RPMI7951 (cell line): ENCODE measurements around the gene AHSG. TPM values are rescaled to one million over a fixed set of nuclear protein-coding genes. Genes with fewer than 3 reads are reported as not detected.
"Not testable (repeated sequence)": the region's sequence is repeated elsewhere in the genome, so short reads cannot be mapped to it uniquely, and the experiment has no call there.

Experiments used
- DNase-seq: peaks from one replicate; pipeline ENCODE4 v3.0.0-alpha.2; 2012; ENCODE audit warnings: low read depth
- total RNA-seq: library from RNA; depleted of rRNA; stranded (reverse); fragments of >200 nt; shearing (Covaris generic); gene quantifications from 2 replicates; pipeline ENCODE4 v1.2.3, GENCODE V29; 2014

The AHSG gene
- total RNA-seq, 1 experiment from 2014 or later, result not detected

DNA sequence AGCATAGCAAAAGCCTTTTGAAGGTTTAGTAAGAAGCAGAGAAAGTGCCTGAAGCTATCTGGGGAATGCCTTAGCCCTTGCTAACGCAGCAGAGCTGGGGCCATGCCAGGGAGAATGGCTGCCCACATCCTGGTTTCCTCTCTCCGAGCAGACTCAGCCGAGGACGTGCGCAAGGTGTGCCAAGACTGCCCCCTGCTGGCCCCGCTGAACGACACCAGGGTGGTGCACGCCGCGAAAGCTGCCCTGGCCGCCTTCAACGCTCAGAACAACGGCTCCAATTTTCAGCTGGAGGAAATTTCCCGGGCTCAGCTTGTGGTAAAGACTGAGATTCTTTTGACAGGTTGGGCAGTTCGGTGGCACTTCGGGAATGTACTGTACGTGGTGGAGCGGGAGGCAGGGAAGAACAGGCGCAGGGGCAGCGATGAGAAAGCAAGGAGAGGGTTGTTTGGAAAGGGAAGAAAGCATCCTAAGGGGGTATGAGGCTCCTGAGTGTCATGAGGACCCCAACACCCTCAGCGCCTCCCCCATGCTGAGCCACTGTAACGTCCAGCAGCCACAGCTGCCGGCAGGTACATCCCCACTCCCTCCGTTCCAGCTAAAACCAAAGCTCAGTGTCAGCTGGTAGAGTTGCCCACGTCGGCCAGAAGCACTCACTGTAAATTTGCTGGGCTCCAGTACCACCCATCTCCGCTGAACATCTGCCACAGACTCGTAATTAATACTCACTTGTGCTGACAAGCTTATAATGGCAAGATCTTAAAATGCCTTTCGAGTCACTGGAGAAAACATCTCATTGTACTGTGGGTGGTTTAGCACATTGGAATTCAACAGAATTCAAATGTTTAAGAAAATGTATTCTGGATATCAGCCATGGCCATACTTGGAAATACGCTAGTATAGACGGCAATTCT lies 4.4 kb downstream of the AHSG start:
- peak; percentile 98 for DNase-seq

DNA sequence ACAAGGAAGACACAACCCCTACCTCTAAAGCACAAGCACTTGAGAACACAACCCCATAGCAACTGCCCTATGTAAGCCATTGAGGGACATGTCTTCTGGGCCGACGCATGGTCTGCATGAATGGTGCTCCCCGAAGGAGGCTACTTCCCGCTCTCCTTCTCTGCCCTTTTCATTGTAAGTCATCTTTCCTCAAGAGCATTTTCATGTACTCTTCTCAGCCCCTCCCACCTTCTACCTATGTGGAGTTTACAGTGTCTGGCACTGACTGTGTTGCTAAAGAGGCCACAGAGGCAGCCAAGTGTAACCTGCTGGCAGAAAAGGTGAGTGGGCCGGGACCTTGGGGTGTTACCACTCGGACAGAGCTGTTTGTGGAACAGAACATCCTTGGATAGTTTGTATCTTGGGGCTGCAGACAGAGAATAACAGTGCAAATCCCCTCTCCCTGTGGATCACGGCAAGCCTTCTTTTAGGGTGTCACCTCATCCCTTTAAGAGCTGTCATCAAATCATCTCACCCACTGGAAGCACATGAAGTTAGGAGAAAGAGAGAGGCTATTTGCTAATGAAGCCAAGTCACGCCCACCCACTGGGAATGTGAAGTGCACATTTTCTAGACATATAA lies 5.6 kb downstream of the AHSG start:
- no peak for DNase-seq

DNA sequence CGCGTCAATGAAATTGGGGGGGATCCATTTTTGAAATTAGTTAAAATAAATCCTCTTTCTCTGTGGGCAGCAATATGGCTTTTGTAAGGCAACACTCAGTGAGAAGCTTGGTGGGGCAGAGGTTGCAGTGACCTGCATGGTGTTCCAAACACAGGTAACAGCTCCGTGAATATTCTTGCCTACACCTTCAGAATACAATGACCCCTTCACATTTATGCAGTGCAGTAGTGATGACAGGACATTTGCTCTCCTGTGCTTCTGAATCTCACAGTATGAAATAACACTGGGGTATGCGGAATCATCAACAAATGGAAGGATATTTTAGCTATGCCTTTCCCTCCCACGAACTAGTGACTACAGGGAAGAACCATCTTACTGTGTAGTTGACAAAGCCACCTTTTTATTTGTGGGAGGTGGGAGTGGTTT lies 6.9 kb downstream of the AHSG start:
- DNase-seq, result no peak

DNA sequence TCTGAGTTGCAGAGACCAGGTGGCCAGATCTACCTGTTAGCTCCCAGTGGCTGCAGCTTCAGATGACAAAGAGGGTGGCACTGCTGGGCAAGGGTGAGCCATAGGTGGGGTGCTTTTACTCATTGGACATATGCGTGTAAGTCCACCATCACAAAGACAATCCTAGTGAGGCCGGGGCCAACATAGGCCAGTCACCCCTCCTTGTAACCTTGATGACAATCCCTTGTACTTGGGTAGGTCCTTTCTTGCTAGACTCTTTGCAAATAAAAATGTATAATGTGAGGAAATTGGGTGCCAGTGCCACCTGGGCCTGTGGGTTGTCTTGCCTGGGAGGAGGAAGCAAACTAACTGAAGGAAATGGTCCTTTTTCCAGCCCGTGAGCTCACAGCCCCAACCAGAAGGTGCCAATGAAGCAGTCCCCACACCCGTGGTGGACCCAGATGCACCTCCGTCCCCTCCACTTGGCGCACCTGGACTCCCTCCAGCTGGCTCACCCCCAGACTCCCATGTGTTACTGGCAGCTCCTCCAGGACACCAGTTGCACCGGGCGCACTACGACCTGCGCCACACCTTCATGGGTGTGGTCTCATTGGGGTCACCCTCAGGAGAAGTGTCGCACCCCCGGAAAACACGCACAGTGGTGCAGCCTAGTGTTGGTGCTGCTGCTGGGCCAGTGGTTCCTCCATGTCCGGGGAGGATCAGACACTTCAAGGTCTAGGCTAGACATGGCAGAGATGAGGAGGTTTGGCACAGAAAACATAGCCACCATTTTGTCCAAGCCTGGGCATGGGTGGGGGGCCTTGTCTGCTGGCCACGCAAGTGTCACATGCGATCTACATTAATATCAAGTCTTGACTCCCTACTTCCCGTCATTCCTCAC lies 7.6 kb downstream of the AHSG start:
- no peak for DNase-seq

DNA sequence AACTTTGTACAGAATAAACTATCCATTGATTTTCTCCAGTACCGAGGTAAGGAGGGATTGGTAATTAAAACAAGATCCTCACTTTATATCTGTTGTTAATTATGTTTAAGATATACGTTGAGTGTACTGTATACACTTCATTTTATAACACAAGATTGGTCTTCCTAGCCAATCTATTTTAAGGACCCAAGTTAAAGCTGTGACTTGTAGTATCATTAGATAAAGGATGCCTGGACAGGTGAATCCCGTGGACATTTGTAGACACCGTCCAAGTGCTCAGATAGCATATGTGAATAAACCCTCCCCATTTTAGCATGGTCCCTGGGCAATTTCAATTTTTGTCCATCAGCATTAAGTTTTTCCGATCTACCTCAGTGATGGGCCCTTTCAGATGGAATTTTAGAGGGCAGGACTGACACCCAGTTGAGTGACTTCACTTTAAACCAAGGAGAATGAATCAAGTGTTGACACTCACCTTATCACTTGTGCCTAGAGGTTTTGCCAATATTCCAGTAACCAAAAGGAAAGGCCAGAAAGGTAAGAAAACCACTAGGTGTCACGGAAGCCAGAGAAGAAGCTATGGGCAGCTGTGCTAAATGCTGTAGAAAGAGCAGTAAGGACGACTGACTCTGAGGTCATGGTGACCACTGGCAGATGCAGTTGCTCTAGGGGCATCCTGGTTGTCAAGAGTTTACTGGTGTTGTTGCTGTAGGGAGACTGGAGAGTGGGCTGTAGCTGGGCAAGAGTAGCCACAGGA lies 9.2 kb downstream of the AHSG start:
- DNase-seq, result no peak

DNA sequence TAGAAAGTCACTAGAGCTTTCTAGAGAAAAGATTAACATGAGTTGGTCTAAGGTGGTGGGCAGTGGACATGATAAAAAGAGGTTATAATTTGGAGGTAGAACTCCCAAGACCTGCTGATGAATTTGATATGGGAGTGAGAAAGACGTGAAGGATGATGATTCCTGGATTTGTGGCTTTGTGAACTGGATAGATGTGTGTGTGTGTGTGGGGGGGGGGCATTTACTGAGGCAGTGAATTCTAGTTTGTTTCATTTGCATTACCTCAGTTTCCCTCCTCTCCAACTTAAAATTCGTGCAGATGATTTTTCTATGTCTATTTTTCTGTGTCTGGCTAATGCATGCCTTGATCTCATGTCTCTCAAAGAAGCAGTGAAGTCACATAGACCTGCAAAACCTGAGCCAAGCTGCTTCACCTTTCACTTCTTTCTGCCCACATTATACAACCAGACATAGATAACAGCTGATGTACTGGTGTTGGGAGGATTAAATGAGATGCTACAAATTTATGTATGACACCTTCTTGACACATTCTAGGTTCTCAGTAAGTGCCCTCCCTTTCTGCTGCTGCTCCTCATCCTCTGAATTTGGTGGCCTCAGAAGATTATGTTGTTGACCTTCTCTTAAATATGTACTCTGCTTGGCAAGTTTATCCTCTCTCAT lies 9.9 kb downstream of the AHSG start:
- no peak for DNase-seq

DNA sequence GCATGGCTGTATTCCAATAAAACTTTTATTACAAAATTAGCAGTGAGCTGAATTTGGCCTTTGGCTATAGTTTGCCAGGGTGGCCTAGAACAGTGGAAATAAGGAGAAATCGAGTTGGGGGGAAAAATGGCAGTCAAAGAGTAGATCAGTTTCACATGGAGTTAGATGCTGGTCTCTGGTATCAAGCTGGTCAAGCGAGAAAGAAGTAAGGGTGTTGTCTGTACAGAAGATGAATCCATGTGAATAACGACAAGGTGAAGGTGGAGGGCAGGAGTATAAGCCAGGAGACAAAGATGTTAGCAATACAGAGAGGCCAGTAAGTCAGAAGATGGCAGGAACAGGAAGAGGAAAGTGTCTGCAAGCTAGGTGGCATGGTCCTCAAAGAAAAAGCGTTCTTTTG lies 11.7 kb downstream of the AHSG start:
- DNase-seq, result no peak

DNA sequence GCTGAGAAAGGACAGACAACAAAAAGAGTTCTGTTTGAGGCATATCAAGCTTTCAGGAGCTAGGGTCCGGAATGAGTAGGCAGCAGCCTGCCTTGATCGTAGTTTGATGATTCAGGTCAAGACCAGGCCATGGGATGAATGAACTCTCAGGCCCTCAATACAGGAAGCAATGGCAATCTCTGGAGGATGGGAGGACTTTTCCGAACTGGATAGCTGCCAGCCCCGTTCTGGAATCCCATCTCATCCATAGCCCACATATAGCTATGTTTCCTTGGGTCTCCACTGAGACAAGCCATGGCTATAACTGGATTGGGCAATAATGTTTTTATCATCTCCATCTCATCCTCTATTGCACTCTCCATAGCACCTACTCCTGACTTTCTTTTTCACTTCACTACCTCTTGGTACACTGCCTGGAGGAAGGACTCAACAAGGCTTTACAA lies 12.8 kb downstream of the AHSG start:
- DNase-seq, result no peak

DNA sequence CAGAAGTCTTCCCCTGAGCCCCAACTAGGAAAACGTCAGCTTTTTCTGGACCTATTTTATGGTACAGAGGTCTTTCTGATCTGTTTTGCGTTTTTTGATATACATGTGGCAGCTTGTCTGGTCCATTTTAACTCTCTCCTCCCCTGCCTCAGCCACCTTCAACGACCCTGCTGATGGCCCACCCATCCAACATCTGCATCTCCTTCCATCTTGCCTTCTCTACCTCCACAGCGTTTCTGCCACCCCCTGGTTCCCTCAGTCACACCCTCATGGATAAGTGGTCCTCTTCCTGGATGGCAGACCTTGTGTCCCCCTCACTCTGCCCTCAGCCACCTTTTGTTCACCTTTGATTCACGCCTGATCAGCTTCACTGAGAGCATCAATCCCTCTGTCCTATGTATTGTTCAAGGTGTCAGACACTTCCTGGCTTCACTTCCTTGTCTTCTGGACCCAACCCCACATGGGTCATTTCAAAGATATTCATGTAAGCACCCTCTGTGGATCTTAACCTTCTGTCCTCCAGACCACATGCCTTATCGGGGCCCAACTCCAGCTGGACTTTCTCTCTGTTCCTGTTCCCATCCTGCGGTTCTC lies 13.5 kb downstream of the AHSG start:
- no peak for DNase-seq

DNA sequence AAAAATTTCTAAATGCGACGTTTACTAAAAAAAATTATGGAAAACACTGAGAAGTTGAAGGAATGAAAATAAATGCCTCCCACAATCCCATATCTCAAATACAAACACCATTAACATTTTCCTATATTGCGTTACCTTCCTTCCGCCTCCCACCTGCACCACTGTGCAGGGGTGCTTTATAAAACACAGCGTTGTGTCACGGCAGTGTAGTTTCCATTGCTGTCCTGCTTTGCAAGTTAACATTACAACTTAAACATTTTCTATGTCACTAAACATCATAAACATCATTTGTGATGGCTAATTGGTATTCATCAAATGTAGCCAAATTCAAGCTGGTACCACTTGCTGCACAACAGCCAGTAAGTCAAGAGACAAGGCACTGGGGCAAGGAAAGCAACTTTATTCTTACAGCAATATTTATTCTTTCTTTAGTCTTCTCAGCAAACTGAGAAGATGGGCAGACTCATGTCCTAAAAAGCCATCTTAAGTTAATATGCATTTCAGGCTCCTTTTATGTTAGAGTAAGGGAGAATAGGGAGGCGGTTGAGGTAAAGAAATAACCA lies 15.1 kb downstream of the AHSG start:
- no peak for DNase-seq

DNA sequence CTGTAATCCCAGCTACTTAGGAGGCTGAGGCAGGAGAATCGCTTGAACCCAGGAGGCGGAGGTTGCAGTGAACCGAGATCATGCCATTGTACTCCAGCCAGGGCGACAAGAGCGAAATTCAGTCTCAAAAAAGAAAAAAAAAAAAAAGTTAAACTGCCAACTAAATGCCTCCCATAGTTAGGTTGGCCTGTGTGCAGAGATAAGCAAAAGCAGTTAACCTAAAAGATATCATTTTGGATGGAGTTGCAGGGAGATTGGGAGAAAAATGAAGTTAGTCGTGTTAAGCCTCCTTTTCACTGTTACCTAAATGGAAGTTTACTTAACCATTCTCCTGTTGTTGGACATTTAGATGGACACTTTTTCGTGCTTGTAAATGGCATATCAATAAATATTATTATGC lies 15.9 kb downstream of the AHSG start:
- no peak for DNase-seq

DNA sequence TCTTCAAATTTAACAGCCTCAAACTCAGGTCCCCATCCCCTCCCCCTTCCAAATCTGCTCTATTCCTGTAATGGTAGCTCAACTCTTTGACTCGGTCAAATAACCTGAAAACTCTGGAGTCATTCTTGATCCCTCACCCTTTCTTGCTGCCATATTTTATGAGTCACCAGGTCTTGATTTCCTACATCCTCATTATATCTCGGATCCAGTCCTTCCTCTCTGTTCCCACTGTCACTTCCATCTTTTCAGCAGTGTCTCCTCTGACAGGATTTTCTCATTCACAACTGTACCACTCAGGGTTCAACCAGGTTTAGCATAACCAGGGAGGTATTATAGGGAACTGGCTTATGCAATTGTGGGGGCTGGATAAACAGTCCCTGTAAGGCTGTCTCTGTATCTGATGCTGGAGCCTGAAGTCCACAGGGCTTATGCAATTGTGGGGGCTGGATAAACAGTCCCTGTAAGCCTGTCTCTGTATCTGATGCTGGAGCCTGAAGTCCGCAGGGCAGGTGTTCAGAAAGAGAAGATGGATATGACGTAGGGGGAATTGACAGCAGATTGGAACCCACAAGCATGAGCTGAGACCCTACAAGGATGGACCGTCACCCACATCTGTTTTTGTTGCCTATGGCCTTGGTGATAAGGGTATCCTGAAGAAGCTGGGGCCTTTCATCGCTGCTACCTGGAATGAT lies 18.2 kb downstream of the AHSG start:
- no peak for DNase-seq

DNA sequence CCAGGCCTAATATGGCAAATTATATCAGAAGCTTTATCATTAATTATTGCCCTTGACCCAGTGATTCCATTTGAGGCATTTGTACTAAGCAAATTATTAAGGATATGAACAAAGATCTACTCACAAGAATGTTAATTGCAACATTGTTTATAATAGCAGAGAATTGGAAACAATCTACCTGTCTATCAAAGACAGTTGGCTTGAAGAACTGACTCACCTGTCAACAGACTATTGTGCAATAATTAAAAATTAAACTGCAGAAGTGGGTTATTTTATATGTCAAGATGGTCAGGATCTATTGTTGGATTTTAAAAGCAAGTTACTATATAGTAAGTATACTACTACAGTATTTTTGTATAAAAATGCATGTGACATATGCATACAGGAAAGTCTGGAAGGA lies 20.6 kb downstream of the AHSG start:
- no peak for DNase-seq

DNA sequence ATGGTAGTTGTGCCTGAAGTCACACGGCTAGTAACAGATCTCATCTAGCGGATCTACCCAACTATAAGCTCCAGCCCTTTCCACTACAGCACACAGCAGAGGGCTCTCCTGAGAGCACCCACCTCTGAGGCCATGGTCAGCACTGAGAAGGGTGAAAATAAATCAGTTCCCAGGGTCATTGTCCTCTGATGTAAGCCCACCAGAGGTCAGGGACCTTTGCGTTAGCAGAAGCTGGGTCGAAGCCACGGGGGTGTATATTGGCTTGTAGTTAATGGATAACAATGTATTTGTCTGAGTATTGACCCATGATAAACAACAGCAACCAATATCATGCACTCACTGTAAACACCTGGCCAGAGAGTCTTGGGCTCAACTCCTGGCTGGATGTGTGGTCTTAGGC lies 21.3 kb downstream of the AHSG start:
- DNase-seq, result not testable (repeated sequence)

DNA sequence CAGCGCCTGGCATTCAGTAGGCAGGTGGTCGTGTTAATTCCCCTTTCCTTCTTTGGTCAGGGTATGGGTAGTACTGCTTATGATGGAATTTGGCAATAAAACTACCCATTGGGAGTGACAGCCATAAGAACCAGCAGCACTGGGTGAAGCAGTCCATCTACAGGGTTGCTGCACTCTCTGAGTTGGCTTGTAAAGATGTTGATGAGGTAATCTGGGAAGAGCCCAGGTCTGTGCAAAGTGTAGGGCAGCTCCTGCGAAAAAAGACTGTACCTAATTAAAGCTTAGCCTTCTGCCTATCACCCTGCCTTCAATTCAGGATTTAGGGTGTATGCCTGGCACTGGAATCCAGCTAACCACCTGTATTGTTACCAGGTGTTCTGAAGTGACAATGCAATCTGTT lies 22.7 kb downstream of the AHSG start:
- no peak for DNase-seq

DNA sequence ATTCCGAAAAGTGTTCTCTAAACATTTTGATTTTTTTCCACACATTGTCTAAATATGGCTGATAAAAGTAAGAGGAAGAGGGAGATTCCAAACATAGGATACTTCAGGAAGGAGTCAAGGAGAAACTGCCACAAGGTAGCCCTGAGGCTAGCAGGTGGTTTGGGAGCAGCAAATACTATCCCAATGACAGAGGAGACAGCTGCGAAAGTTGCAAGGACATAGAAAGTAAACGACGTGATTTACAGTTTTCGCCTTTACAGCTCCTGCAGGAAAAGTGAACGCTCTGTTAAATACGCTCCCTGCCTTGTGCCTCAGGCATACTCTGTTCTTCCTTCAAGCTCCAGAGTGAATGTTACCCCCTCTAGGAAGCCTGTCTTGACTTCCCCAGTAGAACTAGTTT lies 23.7 kb downstream of the AHSG start:
- no peak for DNase-seq

DNA sequence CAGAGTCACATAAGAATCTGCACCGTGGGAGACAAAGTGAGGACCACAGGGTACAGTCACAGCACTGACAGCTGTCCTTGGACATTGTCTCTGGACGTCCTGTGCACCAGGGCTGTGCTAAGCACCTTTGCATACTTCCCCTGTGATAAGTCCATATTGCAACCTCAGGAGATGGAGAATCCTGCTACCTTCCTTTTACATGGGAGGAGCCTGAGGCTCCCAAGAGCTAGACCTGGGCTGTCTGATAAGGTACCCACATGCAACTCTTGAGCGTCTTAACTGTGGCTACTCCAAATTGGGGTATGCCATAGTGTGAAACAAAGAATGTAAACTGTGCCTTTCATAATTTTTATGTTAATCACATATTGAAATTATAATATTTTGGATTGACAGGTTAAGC lies 24.8 kb downstream of the AHSG start:
- DNase-seq, result no peak

DNA sequence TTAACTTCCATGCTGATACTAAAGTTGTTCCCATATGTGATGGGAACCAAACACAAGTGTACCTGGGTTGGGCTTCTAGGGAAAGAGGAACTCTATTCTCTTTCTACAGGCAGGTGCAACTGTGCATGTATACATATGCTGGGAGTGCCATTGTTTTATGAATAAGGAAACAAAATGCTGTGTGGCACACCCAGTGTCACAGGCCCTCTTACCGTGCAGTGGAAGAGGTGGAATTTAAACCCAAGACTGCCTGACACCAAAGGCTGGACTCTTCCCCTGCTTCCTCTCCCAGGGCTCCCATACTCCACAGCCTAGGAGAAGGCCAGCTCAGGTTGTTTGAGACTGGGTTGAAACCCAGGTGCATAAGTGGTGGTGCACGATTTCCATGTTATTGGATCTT lies 25.4 kb downstream of the AHSG start:
- DNase-seq, result no peak

DNA sequence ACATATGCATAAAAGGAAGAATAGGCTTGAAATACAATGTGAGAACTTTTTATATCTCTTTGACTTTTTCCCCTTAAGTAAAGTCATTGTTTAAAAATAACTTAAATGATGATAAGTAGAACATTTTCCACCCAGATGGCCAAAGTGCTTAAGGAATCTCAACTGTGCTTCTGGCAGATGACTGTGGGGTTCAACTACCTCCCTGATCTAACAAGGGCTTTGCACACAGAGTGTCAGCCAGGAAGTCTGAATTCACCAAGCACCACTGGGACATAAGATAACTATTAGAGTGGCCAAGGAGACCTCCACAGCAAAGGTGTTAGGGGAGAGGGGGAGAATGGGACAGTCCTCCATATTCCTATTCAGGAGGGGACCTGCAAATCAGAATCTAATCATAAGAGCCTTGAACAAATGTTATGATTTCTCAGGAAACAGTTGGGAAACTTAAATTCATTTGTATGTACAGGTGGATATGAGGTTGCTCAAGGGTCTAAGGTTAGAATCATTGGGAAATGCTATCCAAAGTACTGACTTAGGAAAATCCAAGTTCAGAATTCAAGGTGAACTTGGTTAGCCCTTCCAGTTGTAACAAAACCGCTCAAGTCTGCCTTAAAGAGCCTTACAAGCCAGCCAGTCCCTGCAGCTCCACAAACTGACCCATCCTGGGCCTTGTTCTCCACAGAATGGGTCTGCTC lies 27.1 kb downstream of the AHSG start, which contains the start of gene FETUB:
Gene FETUB, plus strand, starts transcription at position 622 of the 695 bp plus-strand sequence. Its CDS starts 62 bp downstream, at position 684.
- DNase-seq, result no peak
